ENCODE measurements around the gene SP9.

SP9 gene

DNA sequence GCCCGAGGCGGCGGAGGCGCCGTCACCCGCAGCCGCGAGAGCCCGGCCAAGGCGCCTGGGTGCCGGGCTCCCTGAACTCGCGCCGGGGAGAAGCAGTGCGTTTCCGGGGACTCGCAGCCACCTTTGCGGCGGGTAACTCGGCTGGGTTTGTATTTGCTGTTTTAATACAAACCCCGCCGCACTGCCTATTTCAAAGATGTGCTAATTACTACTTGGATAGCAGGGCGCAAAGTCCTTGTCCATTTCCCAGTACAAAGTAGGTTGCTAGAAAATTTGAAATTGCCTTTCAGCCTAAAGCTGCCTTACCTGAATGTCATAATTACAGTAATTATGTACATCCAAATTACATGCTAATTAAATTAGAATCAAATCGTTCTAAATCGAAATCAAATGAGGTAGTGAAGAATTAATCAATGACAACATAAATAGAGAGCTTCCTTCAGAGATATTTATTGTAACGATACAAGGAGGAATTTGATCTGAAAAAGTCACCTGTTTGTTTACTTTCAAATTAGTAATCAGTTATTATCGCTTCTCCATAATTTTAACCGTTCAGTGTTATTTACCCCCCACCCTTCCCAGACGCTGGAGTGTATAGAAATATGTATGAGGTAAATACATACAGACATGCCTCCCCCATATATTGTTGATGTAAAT is 8.1 kb downstream of the SP9 start:
- TF ChIP-seq, protein P1, sequence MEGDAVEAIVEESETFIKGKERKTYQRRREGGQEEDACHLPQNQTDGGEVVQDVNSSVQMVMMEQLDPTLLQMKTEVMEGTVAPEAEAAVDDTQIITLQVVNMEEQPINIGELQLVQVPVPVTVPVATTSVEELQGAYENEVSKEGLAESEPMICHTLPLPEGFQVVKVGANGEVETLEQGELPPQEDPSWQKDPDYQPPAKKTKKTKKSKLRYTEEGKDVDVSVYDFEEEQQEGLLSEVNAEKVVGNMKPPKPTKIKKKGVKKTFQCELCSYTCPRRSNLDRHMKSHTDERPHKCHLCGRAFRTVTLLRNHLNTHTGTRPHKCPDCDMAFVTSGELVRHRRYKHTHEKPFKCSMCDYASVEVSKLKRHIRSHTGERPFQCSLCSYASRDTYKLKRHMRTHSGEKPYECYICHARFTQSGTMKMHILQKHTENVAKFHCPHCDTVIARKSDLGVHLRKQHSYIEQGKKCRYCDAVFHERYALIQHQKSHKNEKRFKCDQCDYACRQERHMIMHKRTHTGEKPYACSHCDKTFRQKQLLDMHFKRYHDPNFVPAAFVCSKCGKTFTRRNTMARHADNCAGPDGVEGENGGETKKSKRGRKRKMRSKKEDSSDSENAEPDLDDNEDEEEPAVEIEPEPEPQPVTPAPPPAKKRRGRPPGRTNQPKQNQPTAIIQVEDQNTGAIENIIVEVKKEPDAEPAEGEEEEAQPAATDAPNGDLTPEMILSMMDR (IDR thresholded peaks at IDR 0.05; ENCODE audit: borderline replicate concordance, insufficient read depth, low read depth, low read length): no peak
- no peak overlapping the region for H3K4me3 ChIP-seq (ENCODE audit: low read depth, low read length)

GRCh38 chr2:174343343-174343622 is 8.5 kb downstream of the SP9 start:
- no peak overlapping the region for H3K4me3 ChIP-seq (ENCODE audit: low read depth, low read length)
- TF ChIP-seq, protein P1 (IDR thresholded peaks at IDR 0.05; ENCODE audit: borderline replicate concordance, insufficient read depth, low read depth, low read length): no peak

GRCh38 chr2:174343623-174344455 is 9.1 kb downstream of the SP9 start:
- TF ChIP-seq, protein P1 (IDR thresholded peaks at IDR 0.05; ENCODE audit: borderline replicate concordance, insufficient read depth, low read depth, low read length): no peak
- H3K4me3 ChIP-seq (ENCODE audit: low read depth, low read length): no peak overlapping the region

DNA sequence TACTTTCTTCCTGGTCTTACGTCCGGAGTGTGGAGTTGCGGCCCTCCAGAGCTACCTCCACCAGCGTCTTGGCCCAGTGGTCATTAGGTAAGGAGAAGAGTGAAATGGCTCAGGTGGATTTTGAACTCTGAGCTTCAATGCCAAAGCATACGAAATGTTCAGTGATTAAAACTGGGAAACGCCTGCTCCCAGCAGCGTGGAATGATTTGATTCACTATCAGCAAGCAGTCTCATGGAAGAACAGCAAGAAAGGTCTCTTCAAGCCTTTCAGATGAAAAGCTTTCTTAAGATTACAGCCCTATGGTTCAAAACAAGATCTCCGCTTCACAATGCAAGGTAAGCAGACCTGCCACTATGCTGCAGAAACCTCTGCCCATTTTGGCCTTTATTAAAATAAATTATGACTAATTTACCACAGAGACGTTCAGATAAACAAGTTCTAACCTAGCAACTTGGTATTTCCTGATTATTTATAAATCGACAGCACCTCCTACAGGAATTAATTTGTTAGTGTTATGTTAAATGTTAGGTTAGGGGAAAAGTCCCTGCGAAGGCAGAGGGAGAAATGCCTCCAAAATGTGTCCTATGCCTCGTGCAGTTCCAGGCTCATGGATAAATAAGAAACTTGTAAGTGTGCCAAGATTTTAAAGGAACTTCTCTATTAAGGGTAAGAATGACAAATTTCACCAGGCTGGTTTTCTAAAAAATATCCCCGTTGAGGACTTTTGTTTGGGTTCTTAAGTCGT is 10.1 kb downstream of the SP9 start:
- TF ChIP-seq, protein P1 (IDR thresholded peaks at IDR 0.05; ENCODE audit: borderline replicate concordance, insufficient read depth, low read depth, low read length): no peak
- no peak overlapping the region for H3K4me3 ChIP-seq (ENCODE audit: low read depth, low read length)

GRCh38 chr2:174350018-174350417 is 15.3 kb downstream of the SP9 start:
- TF ChIP-seq, protein P1 (IDR thresholded peaks at IDR 0.05; ENCODE audit: borderline replicate concordance, insufficient read depth, low read depth, low read length): no peak

DNA sequence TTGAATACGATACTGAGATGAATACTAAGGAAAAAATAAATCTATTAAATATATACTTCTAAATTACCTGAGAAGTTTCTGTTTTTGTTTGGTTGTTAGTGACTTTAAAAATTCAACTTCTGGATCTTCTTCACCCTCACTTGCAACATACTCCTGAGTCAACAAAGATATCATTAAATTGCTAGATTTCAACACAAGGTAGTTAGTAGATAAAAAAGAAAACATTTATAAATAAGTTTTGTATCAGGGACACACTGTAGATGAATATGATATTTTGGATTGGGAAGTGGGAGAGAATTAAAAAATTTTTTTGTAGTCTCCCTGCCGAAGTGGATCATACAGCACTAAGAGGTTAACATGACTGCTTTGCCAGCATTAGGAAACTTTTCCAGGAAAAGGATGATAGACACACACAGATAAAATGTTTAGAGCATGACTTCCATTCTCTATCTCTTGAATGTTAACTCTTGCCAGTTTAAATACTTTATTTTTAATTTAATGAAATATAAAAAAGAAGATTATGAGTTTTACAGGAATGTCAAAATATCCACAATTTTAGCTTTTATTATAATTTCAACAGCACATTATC is 15.9 kb downstream of the SP9 start:
- TF ChIP-seq, protein P1 (IDR thresholded peaks at IDR 0.05; ENCODE audit: borderline replicate concordance, insufficient read depth, low read depth, low read length): no peak
- H3K4me3 ChIP-seq (ENCODE audit: low read depth, low read length): no peak overlapping the region

More at GRCh38 chr2:174350018-174350417, 15.3 kb downstream of the SP9 start:
- no peak overlapping the region for H3K4me3 ChIP-seq (ENCODE audit: low read depth, low read length)
